Measurements from ENCODE around the gene ARSD.

Gene ARSD

DNA sequence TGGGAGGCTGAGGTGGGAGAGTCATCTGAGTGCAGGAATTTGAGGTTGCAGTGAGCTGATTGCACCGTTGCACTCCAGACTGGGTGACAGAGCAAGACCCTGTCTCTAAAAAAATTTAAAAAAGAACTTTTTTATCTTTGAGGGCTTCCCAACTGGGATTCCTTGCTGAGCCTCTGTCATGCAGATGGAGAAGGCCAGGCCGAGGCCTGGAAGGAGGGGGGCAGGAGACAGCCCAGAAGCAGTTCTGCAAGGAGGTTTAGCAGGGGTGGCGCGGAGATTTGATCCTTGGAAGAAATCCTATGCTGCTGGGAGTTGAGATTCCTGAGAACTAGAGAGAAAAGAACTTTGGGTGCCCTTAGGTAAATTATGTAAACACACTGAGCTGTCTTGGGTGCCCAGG is 2.5 kb upstream of the ARSD start:
- TF ChIP-seq ESRRG (CRISPR knock-in tag; IDR thresholded peaks at IDR 0.05) = no peak
- TF ChIP-seq PPARA (CRISPR knock-in tag; IDR thresholded peaks at IDR 0.05; ENCODE audit: borderline replicate concordance) = no peak
- TF ChIP-seq ZFP3 (CRISPR knock-in tag; IDR thresholded peaks at IDR 0.05) = no peak
- no peak for TF ChIP-seq ZNF565 (CRISPR knock-in tag; conservative IDR thresholded peaks at IDR 0.05; ENCODE audit: low read depth)
- TF ChIP-seq, protein P1, sequence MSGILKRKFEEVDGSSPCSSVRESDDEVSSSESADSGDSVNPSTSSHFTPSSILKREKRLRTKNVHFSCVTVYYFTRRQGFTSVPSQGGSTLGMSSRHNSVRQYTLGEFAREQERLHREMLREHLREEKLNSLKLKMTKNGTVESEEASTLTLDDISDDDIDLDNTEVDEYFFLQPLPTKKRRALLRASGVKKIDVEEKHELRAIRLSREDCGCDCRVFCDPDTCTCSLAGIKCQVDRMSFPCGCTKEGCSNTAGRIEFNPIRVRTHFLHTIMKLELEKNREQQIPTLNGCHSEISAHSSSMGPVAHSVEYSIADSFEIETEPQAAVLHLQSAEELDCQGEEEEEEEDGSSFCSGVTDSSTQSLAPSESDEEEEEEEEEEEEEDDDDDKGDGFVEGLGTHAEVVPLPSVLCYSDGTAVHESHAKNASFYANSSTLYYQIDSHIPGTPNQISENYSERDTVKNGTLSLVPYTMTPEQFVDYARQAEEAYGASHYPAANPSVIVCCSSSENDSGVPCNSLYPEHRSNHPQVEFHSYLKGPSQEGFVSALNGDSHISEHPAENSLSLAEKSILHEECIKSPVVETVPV (CRISPR knock-in tag; IDR thresholded peaks at IDR 0.05) = no peak
- TF ChIP-seq TCF4 (CRISPR knock-in tag; IDR thresholded peaks at IDR 0.05; ENCODE audit: borderline replicate concordance) = no peak
- no peak for ATAC-seq

DNA sequence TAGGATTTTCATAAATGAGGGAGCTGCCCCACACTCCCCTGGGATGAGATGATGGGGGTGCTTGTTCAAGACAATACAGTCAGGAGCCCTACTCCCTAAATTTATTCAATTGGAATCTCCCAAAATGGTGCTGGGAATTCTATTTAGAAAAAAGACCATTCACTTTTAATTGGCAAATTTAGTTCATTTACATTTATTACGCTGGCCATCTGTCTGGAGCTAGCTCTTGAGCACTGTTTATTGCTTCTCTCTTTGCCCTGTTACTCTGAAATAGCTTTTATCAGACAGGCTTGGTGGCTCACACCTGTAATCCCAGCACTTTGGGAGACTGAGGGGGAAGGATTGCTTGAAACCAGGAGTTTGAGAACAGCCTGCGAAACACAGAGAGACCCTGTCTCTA is 2.0 kb upstream of the ARSD start:
- ATAC-seq = no peak
- TF ChIP-seq ZNF565 (CRISPR knock-in tag; conservative IDR thresholded peaks at IDR 0.05; ENCODE audit: low read depth) = no peak
- TF ChIP-seq, protein P2, sequence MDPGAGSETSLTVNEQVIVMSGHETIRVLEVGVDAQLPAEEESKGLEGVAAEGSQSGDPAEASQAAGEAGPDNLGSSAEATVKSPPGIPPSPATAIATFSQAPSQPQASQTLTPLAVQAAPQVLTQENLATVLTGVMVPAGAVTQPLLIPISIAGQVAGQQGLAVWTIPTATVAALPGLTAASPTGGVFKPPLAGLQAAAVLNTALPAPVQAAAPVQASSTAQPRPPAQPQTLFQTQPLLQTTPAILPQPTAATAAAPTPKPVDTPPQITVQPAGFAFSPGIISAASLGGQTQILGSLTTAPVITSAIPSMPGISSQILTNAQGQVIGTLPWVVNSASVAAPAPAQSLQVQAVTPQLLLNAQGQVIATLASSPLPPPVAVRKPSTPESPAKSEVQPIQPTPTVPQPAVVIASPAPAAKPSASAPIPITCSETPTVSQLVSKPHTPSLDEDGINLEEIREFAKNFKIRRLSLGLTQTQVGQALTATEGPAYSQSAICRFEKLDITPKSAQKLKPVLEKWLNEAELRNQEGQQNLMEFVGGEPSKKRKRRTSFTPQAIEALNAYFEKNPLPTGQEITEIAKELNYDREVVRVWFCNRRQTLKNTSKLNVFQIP (CRISPR knock-in tag; IDR thresholded peaks at IDR 0.05; ENCODE audit: borderline replicate concordance, low read depth) = no peak
- TF ChIP-seq, protein P3, sequence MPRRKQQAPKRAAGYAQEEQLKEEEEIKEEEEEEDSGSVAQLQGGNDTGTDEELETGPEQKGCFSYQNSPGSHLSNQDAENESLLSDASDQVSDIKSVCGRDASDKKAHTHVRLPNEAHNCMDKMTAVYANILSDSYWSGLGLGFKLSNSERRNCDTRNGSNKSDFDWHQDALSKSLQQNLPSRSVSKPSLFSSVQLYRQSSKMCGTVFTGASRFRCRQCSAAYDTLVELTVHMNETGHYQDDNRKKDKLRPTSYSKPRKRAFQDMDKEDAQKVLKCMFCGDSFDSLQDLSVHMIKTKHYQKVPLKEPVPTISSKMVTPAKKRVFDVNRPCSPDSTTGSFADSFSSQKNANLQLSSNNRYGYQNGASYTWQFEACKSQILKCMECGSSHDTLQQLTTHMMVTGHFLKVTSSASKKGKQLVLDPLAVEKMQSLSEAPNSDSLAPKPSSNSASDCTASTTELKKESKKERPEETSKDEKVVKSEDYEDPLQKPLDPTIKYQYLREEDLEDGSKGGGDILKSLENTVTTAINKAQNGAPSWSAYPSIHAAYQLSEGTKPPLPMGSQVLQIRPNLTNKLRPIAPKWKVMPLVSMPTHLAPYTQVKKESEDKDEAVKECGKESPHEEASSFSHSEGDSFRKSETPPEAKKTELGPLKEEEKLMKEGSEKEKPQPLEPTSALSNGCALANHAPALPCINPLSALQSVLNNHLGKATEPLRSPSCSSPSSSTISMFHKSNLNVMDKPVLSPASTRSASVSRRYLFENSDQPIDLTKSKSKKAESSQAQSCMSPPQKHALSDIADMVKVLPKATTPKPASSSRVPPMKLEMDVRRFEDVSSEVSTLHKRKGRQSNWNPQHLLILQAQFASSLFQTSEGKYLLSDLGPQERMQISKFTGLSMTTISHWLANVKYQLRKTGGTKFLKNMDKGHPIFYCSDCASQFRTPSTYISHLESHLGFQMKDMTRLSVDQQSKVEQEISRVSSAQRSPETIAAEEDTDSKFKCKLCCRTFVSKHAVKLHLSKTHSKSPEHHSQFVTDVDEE (CRISPR knock-in tag; IDR thresholded peaks at IDR 0.05) = no peak
- TF ChIP-seq SNAI2 (CRISPR knock-in tag; IDR thresholded peaks at IDR 0.05) = no peak
- no peak for TF ChIP-seq ISL1 (CRISPR knock-in tag; IDR thresholded peaks at IDR 0.05)

DNA sequence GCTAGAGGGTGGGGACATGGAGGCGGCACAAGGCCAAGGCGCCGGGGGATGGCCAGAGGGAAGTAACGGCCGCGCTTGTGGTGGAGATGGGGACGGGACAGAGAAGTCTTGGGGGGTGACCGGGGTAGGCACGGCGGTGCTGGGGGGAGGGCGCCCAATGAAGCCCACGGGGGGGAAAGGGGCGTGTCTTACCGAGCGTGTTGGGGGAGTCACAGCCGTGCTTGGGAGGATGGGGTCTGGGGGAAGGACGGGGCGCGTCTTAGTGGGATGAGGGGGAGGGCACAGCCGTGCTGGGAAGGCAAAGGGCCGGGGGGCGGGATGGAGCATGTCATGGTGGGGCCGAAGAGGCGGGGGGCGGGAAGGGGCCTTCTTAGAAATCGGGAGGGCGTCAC is 952 bp downstream of the ARSD start:
- TF ChIP-seq ISL1 (CRISPR knock-in tag; IDR thresholded peaks at IDR 0.05) (no peak), ZNF8 (CRISPR knock-in tag; IDR thresholded peaks at IDR 0.05) (no peak), ARNTL (CRISPR knock-in tag; IDR thresholded peaks at IDR 0.05; ENCODE audit: borderline replicate concordance, low read depth) (no peak), PPARA (CRISPR knock-in tag; IDR thresholded peaks at IDR 0.05; ENCODE audit: borderline replicate concordance) (no peak), ZC3H10 (CRISPR knock-in tag; IDR thresholded peaks at IDR 0.05) (no peak), TOX (CRISPR knock-in tag; IDR thresholded peaks at IDR 0.05; ENCODE audit: borderline replicate concordance) (no peak), RARB (CRISPR knock-in tag; IDR thresholded peaks at IDR 0.05) (no peak), ZFP30 (CRISPR knock-in tag; IDR thresholded peaks at IDR 0.05) (no peak), ZNF565 (CRISPR knock-in tag; conservative IDR thresholded peaks at IDR 0.05; ENCODE audit: low read depth) (no peak), SNAI2 (CRISPR knock-in tag; IDR thresholded peaks at IDR 0.05) (no peak), ZNF70 (CRISPR knock-in tag; IDR thresholded peaks at IDR 0.05) (no peak), ZFP3 (CRISPR knock-in tag; IDR thresholded peaks at IDR 0.05) (no peak), GLIS3 (CRISPR knock-in tag; IDR thresholded peaks at IDR 0.05) (no peak), CSDC2 (CRISPR knock-in tag; IDR thresholded peaks at IDR 0.05) (no peak)
- TF ChIP-seq, protein P4, sequence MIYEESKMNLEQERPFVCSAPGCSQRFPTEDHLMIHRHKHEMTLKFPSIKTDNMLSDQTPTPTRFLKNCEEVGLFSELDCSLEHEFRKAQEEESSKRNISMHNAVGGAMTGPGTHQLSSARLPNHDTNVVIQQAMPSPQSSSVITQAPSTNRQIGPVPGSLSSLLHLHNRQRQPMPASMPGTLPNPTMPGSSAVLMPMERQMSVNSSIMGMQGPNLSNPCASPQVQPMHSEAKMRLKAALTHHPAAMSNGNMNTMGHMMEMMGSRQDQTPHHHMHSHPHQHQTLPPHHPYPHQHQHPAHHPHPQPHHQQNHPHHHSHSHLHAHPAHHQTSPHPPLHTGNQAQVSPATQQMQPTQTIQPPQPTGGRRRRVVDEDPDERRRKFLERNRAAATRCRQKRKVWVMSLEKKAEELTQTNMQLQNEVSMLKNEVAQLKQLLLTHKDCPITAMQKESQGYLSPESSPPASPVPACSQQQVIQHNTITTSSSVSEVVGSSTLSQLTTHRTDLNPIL (CRISPR knock-in tag; IDR thresholded peaks at IDR 0.05; ENCODE audit: low read depth) = no peak
- TF ChIP-seq, protein P1 (CRISPR knock-in tag; IDR thresholded peaks at IDR 0.05) = no peak
- TF ChIP-seq, protein P5, sequence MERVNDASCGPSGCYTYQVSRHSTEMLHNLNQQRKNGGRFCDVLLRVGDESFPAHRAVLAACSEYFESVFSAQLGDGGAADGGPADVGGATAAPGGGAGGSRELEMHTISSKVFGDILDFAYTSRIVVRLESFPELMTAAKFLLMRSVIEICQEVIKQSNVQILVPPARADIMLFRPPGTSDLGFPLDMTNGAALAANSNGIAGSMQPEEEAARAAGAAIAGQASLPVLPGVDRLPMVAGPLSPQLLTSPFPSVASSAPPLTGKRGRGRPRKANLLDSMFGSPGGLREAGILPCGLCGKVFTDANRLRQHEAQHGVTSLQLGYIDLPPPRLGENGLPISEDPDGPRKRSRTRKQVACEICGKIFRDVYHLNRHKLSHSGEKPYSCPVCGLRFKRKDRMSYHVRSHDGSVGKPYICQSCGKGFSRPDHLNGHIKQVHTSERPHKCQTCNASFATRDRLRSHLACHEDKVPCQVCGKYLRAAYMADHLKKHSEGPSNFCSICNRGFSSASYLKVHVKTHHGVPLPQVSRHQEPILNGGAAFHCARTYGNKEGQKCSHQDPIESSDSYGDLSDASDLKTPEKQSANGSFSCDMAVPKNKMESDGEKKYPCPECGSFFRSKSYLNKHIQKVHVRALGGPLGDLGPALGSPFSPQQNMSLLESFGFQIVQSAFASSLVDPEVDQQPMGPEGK (CRISPR knock-in tag; IDR thresholded peaks at IDR 0.05; ENCODE audit: borderline replicate concordance) = no peak
- TF ChIP-seq, protein P3 (CRISPR knock-in tag; IDR thresholded peaks at IDR 0.05) = no peak

More for the DNA sequence above, 952 bp downstream of the ARSD start:
- peak; percentile 64 for ATAC-seq
